B cell (primary cell): Measurements from ENCODE around the gene FMNL3. TPM values are rescaled to one million over a fixed set of nuclear protein-coding genes. Genes with fewer than 3 reads are reported as not detected.
A peak's percentile ranks its signal among the peaks of the same experiment; 100 is the strongest.
"Not testable (repeated sequence)": the region's sequence is repeated elsewhere in the genome, so short reads cannot be mapped to it uniquely, and the experiment has no call there.

Source experiments
- ATAC-seq: fragments of 200-7000 bp; cut with Tn5 transposase; one replicate; pipeline ENCODE4 v1.10.0; 2021; ENCODE audit warnings: low read depth, mild to moderate bottlenecking, moderate number of reproducible peaks, moderate library complexity
- CTCF ChIA-PET: fragments of 350-600 bp; sonication (Branson Sonifier 250); formaldehyde crosslinking; loops from one replicate; lab custom pipeline; 2021; ENCODE audit warnings: antibody characterized with exemption, inconsistent platforms; lab: Charles Lee
- POLR2A ChIA-PET: fragments of 350-600 bp; sonication (Branson Sonifier 250); formaldehyde crosslinking; loops from one replicate; lab custom pipeline; 2021; ENCODE audit warnings: antibody characterized with exemption; lab: Charles Lee
- DNase-seq: peaks from one replicate; pipeline ENCODE4 v3.0.0; 2013
- H2AFZ ChIP-seq: 2 replicates; pipeline ENCODE4 v1.6.1; 2012; ENCODE audit warnings: mild to moderate bottlenecking, low read depth, low read length; ENCODE audit not compliant: insufficient read depth, poor library complexity, severe bottlenecking
- H3K27ac ChIP-seq, 2 donors: 1 replicate in 1 of 2; 2 replicates in 1 of 2; pipeline ENCODE4 v1.5.1; 2012 to 2013; ENCODE audit warnings: low read length in 2 of 2, mild to moderate bottlenecking in 2 of 2, moderate library complexity in 1 of 2
- H3K27me3 ChIP-seq, 4 experiments: fragments of 200-600 bp in 1 of 4; sonication (generic) in 1 of 4; replicated peaks in 1 of 4; 1 replicate in 2 of 4; 2 replicates in 2 of 4; pipeline versions ENCODE4 v1.6.1 to v1.7.0; 2013 to 2016; ENCODE audit warnings: low read length in 3 of 4, mild to moderate bottlenecking in 2 of 4, mixed read lengths in 1 of 4, moderate library complexity in 1 of 4; ENCODE audit not compliant: insufficient read depth in 4 of 4, control insufficient read depth in 3 of 4; ENCODE audit errors: control extremely low read depth in 1 of 4
- H3K36me3 ChIP-seq, 2 experiments: replicated peaks in 1 of 2; 1 replicate in 1 of 2; 2 replicates in 1 of 2; pipeline versions ENCODE4 v1.6.1 to v1.7.1; 2013; ENCODE audit warnings: low read length in 1 of 2; ENCODE audit not compliant: insufficient read depth in 2 of 2, control insufficient read depth in 1 of 2; ENCODE audit errors: control extremely low read depth in 1 of 2, extremely low read depth in 1 of 2
- H3K4me1 ChIP-seq, 2 donors: fragments of 200-600 bp in 1 of 2; sonication (generic) in 1 of 2; 1 replicate in 1 of 2; 2 replicates in 1 of 2; pipeline versions ENCODE4 v1.5.1 to v1.6.1; 2013 to 2017; ENCODE audit warnings: low read length in 2 of 2; ENCODE audit not compliant: control insufficient read depth in 2 of 2, insufficient read depth in 2 of 2
- H3K4me2 ChIP-seq: replicated peaks from 2 replicates; pipeline ENCODE3; 2012; ENCODE audit warnings: mild to moderate bottlenecking, low read depth, low read length; ENCODE audit not compliant: poor library complexity, severe bottlenecking
- H3K4me3 ChIP-seq, 5 experiments: fragments of 200-600 bp in 1 of 5; sonication (generic) in 1 of 5; 1 replicate in 3 of 5; 2 replicates in 2 of 5; pipeline versions ENCODE4 v1.5.1 to v1.7.0; 2011 to 2016; ENCODE audit warnings: low read length in 4 of 5, mild to moderate bottlenecking in 4 of 5, low read depth in 2 of 5, control low read depth in 1 of 5, moderate library complexity in 1 of 5; ENCODE audit not compliant: insufficient read depth in 1 of 5; ENCODE audit errors: control extremely low read depth in 1 of 5, extremely low read depth in 1 of 5
- H3K79me2 ChIP-seq: fragments of 200-600 bp; sonication (generic); one replicate; pipeline ENCODE4 v1.6.0; 2016; ENCODE audit warnings: low read length; ENCODE audit not compliant: control insufficient read depth, insufficient read depth
- H3K9ac ChIP-seq: fragments of 200-600 bp; sonication (generic); 2 replicates; pipeline ENCODE4 v1.6.1; 2017; ENCODE audit warnings: mild to moderate bottlenecking, low read length, moderate library complexity
- H3K9me3 ChIP-seq, 3 donors: one replicate each; pipeline versions ENCODE4 v1.6.1 to v1.7.1; 2013; ENCODE audit warnings: low read length in 2 of 3; ENCODE audit not compliant: control insufficient read depth in 2 of 3, insufficient read depth in 1 of 3; ENCODE audit errors: control extremely low read depth in 1 of 3
- H4K20me1 ChIP-seq: 2 replicates; pipeline ENCODE4 v1.6.0; 2012; ENCODE audit warnings: mild to moderate bottlenecking, low read length; ENCODE audit not compliant: insufficient read depth, control insufficient read depth, poor library complexity, severe bottlenecking
- H3K27ac Mint-ChIP-seq: one replicate; pipeline ENCODE4 v1.8.0; 2021; ENCODE audit warnings: mixed read lengths
- H3K27me3 Mint-ChIP-seq: one replicate; pipeline ENCODE4 v1.8.0; 2021; ENCODE audit warnings: mixed read lengths
- H3K4me1 Mint-ChIP-seq: one replicate; pipeline ENCODE4 v1.8.0; 2021; ENCODE audit warnings: mixed read lengths
- H3K4me3 Mint-ChIP-seq: one replicate; pipeline ENCODE4 v1.8.0; 2021; ENCODE audit warnings: mixed read lengths
- H3K9me3 Mint-ChIP-seq: one replicate; pipeline ENCODE4 v1.8.0; 2022; ENCODE audit warnings: mixed read lengths; ENCODE audit not compliant: insufficient read depth
- WGBS: methylation state at CpG from one replicate; pipeline ENCODE4 v1.1.5; 2013; ENCODE audit warnings: missing lambda C conversion rate; ENCODE audit not compliant: insufficient coverage; 5-methylcytosine and 5-hydroxymethylcytosine counted together
- intact Hi-C: fragments of 100-400 bp; cut with micrococcal nuclease; formaldehyde crosslinking; loops from one replicate; pipeline ENCODE4 v1.10.0; 2022
- polyA plus RNA-seq: library from polyadenylated mRNA; depleted of rRNA; stranded (reverse); fragments of >200 nt; gene quantifications from 2 replicates; pipeline ENCODE4 v1.2.3, GENCODE V29; 2012
- total RNA-seq, 2 donors: library from RNA; stranded (reverse); fragments of 120-200 nt in 1 of 2; gene quantifications; 1 replicate in 1 of 2; 2 replicates in 1 of 2; pipeline versions ENCODE4 v1.2.3 to v1.2.4, GENCODE V29; 2013 to 2022
- TF ChIP-seq, protein P1 (sequence below): fragments of 200-600 bp; IDR thresholded peaks from one replicate; pipeline ENCODE4 v1.8.0; 2022; ENCODE audit warnings: antibody characterized with exemption, mild to moderate bottlenecking

FMNL3 gene
- total and polyA plus RNA-seq, 2 donors (not counting 1 experiment from before 2014, with no cell fraction given): 19.3 to 69.9 TPM

DNA sequence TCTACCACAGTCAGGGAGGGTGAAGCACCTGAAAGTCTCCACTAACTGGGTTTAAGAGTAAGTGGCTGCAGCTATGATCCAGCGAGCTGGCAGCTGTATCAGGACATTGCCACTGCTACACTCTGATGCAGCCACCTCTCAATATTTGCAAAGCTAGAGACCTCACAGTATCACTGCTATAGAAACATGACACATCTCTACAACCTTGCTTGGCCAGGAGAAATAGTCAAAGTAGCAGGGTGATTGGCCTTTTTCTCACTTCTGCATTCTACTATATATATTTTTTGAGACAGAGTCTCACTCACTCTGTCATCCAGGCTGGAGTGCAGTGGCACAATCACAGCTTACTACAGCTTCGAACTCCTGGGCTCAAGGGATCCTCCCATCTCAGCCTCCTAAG lies 9.3 kb upstream of the FMNL3 start:
- peak; percentile 70 for ATAC-seq

DNA sequence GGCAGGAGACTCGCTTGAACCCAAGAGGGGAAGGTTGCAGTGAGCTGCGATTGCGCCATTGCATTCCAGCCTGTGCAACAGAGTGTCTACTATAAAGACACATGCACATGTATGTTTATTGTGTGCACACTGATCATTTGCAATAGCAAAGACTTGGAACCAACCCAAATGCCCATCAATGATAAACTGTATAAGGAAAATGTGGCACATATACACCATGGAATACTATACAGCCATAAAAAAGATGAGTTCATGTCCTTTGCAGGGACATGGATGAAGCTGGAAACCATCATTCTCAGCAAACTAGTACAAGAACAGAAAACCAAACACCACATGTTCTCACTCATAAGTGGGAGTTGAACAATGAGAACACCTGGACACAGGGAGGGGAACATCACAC lies 6.7 kb upstream of the FMNL3 start:
- H3K4me2 ChIP-seq, DNase-seq, H3K9ac ChIP-seq, ATAC-seq, H3K36me3 ChIP-seq, H3K27ac Mint-ChIP-seq, intact Hi-C loops, POLR2A ChIA-PET, H3K9me3 Mint-ChIP-seq, H4K20me1 ChIP-seq, H3K4me1 Mint-ChIP-seq, H3K4me3 ChIP-seq, H3K4me3 Mint-ChIP-seq, H2AFZ ChIP-seq, H3K9me3 ChIP-seq, H3K27ac ChIP-seq, H3K79me2 ChIP-seq: not testable (repeated sequence)
- H3K27me3 Mint-ChIP-seq: peaks cover 11% of the 10 kb centered on the region
- peaks cover 0 to 11% (median 2%) of the 10 kb centered on the region in 4 experiments for H3K27me3 ChIP-seq
- peaks cover 5 to 10% of the 10 kb centered on the region in 2 donors for H3K4me1 ChIP-seq
- CTCF ChIA-PET: interaction anchor here (1.4 to 13.2 kb wide), 4 partner anchors 47 to 77 kb away, joined by 3 to 372 read pairs (median 62); no protein-coding TSS in a partner anchor
- WGBS: 100% methylated on average over 1 of the region's 3 CpGs

More for the DNA sequence above, 9.3 kb upstream of the FMNL3 start:
- peaks cover 0 to 4% (median 0%) of the 10 kb centered on the region in 3 donors for H3K9me3 ChIP-seq
- no peaks in the 10 kb centered on the region for H3K9me3 Mint-ChIP-seq
- no peak overlapping the region for H2AFZ ChIP-seq
- intact Hi-C loops: no loop called here
- H3K4me3 ChIP-seq: no peak overlapping the region
- H3K36me3 ChIP-seq: no peaks in the 10 kb centered on the region
- no peak overlapping the region for H3K4me2 ChIP-seq
- H3K4me1 Mint-ChIP-seq: peaks cover 2% of the 10 kb centered on the region
- H3K4me1 ChIP-seq: peaks cover 5 to 10% of the 10 kb centered on the region in 2 donors
- POLR2A ChIA-PET: interaction anchor here (1.2 kb wide), 1 partner anchor 25 kb away, joined by 3 read pairs; the partner anchor contains the start of gene TMBIM6
- no peak overlapping the region for H3K4me3 Mint-ChIP-seq
- DNase-seq: peak; percentile 28
- TF ChIP-seq, protein P1, sequence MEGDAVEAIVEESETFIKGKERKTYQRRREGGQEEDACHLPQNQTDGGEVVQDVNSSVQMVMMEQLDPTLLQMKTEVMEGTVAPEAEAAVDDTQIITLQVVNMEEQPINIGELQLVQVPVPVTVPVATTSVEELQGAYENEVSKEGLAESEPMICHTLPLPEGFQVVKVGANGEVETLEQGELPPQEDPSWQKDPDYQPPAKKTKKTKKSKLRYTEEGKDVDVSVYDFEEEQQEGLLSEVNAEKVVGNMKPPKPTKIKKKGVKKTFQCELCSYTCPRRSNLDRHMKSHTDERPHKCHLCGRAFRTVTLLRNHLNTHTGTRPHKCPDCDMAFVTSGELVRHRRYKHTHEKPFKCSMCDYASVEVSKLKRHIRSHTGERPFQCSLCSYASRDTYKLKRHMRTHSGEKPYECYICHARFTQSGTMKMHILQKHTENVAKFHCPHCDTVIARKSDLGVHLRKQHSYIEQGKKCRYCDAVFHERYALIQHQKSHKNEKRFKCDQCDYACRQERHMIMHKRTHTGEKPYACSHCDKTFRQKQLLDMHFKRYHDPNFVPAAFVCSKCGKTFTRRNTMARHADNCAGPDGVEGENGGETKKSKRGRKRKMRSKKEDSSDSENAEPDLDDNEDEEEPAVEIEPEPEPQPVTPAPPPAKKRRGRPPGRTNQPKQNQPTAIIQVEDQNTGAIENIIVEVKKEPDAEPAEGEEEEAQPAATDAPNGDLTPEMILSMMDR: no peak
- CTCF ChIA-PET: interaction anchor here (1.0 to 2.4 kb wide), 3 partner anchors 25 to 78 kb away, joined by 5 to 7 read pairs (median 6); partner anchors contain the start of gene TMBIM6
- H4K20me1 ChIP-seq: no peaks in the 10 kb centered on the region
- H3K27ac Mint-ChIP-seq: no peak overlapping the region
- WGBS: 83% methylated on average over 1 of the region's 2 CpGs
- H3K9ac ChIP-seq: no peak overlapping the region
- H3K27ac ChIP-seq: no peak overlapping the region
- H3K27me3 ChIP-seq: peaks cover 0 to 11% (median under 1%) of the 10 kb centered on the region in 4 experiments
- H3K27me3 Mint-ChIP-seq: peaks cover 11% of the 10 kb centered on the region
- H3K79me2 ChIP-seq: no peaks in the 10 kb centered on the region
